Erythroblast (primary cell): Measurements from ENCODE around the gene NES.

ENCODE experiments used
- GATA1 ChIP-seq: IDR thresholded peaks from 2 replicates; pipeline ENCODE4 v1.6.1; 2011; ENCODE audit warnings: low read depth, mild to moderate bottlenecking, control low read depth, low read length, moderate library complexity
- POLR2A ChIP-seq: IDR thresholded peaks from 2 replicates; pipeline ENCODE4 v1.6.1; 2011; ENCODE audit warnings: mild to moderate bottlenecking, low read length

DNA sequence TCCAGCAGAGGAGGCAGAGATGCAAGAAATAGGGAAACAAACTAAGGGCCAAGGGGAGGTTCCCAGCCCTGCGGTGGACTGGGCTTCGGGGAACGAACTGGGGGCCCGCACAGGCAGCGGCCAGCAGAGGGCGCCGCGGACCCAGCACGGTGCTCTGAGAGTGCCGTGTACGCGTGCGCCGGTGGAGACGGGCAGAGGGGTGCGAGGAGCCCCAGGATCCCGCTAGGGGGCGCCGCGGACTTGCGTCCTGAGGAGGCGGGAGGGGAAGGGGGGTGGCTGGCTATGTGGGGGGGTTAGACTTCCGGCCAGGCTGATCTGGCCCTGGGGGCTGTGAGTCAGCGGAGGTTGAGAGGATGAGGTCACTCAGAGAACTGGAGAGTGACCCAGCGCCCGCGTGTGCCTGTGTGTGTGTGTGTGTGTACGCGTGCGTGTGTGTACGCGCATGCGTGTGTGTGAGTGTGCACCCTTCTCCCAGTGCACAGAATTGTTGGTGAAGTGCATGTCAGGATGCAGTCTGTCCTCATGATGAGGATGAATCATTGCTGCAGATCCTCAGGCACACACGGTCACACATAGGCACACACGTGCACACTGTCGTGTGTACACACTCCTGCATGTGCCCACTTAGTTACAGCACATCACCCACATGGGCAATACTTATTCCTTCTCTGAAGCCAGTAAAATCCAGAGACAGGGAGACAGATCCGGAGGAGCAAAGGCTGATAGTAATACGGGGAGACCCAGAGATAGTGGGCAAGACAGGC, 17.0 kb downstream of the NES start:
- no peak for TF ChIP-seq POLR2A
- TF ChIP-seq GATA1, result no peak
